Fibroblast of villous mesenchyme (primary cell): ENCODE results near the gene UTP14A. TPM values are rescaled to one million over a fixed set of nuclear protein-coding genes. Genes with fewer than 3 reads are reported as not detected.

Experiments
- DNase-seq: peaks from one replicate; pipeline ENCODE4 v3.0.0-alpha.2; 2010; ENCODE audit warnings: low read depth
- H3K4me3 ChIP-seq: 2 replicates; pipeline ENCODE4 v1.5.1; 2011; ENCODE audit warnings: low read depth, mild to moderate bottlenecking, low read length
- total RNA-seq: library from RNA; depleted of rRNA; stranded (reverse); fragments of >200 nt; gene quantifications from 2 replicates; pipeline ENCODE4 v1.2.3, GENCODE V29; 2012
- TF ChIP-seq, protein P1 (sequence below): IDR thresholded peaks from 2 replicates; pipeline ENCODE4 v1.5.1; 2012; ENCODE audit warnings: low read depth, mild to moderate bottlenecking, low read length; ENCODE audit not compliant: insufficient read depth

UTP14A gene
- total RNA-seq, 1 donor, result 16.4 TPM

DNA sequence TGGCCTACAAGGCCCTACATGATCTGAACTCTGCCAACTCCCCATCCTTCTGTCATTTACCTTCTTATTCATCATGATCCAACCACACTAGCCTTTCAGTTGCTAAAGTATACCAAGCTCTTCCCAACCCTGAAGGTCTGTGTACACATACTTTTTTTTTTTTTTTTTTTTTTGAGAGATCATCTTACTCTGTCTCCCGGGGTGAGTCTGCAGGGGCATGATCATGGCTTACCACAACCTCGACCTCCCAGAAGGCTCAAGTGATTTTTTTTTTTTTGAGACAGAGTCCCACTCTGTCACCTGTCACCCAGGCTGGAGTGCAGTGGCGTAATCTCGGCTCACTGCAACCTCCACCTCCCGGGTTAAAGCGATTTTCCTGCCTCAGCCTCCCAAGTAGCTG is 5.9 kb upstream of the UTP14A start:
- TF ChIP-seq, protein P1, sequence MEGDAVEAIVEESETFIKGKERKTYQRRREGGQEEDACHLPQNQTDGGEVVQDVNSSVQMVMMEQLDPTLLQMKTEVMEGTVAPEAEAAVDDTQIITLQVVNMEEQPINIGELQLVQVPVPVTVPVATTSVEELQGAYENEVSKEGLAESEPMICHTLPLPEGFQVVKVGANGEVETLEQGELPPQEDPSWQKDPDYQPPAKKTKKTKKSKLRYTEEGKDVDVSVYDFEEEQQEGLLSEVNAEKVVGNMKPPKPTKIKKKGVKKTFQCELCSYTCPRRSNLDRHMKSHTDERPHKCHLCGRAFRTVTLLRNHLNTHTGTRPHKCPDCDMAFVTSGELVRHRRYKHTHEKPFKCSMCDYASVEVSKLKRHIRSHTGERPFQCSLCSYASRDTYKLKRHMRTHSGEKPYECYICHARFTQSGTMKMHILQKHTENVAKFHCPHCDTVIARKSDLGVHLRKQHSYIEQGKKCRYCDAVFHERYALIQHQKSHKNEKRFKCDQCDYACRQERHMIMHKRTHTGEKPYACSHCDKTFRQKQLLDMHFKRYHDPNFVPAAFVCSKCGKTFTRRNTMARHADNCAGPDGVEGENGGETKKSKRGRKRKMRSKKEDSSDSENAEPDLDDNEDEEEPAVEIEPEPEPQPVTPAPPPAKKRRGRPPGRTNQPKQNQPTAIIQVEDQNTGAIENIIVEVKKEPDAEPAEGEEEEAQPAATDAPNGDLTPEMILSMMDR, result no peak
- H3K4me3 ChIP-seq, result no peak overlapping the region
- no peak for DNase-seq

DNA sequence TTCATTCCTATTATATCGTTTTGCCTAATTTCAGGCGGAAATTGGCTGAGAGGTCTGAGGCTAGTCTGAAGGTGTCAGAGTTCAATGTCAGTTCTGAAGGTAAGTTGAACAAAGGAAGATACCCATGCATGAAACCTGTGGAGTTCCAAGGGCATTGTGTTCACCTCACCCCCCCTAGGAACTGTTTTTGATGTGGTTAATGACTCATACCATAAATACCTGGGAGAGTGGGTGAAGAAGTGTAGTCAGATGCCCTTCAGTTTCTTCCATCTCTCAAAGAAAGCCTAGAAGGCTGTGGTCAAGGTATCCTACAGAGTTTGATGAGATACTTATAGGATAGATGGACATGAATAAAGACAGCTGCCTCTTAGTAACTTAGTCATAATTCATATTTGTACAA is 2.7 kb downstream of the UTP14A start:
- no peak for DNase-seq

DNA sequence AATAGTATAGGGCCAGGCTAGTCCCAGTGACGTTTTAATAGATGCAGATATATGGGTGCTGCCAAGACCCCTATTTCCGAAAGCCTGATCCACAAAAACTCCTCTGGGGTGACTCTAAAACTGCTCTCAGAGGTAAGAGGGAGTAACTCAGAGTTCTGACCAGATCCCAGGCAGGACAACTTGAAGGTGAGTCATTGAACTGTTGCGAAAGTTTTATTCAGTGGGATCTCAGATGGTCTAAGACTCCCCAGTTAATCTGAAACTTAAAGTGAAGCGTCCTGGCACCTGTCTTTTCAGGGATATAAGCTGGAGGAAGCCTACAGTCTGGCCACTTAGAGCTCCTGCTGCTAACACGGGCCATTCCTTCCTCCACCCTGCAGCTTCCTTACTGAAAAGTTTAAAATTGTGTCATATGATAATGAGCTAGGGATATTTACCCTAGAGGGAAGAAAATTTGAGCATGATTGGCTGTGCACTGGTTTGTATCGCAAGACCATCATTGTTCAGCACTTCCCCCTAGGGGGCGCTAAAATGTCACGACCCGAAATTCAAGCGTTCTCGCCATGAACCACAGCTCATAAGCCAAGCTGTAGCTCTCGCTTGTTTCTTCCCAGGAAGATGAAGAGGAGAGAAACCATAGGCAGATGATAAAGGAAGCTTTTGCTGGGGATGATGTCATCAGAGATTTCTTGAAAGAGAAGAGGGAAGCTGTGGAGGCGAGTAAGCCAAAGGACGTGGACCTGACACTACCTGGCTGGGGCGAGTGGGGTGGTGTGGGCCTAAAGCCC is 19.5 kb downstream of the UTP14A start:
- DNase-seq, result peak; percentile 86
- H3K4me3 ChIP-seq, result no peak overlapping the region
- TF ChIP-seq, protein P1, result peak; percentile 67

More for the DNA sequence above, 2.7 kb downstream of the UTP14A start:
- TF ChIP-seq, protein P1, result no peak
- no peak overlapping the region for H3K4me3 ChIP-seq

DNA sequence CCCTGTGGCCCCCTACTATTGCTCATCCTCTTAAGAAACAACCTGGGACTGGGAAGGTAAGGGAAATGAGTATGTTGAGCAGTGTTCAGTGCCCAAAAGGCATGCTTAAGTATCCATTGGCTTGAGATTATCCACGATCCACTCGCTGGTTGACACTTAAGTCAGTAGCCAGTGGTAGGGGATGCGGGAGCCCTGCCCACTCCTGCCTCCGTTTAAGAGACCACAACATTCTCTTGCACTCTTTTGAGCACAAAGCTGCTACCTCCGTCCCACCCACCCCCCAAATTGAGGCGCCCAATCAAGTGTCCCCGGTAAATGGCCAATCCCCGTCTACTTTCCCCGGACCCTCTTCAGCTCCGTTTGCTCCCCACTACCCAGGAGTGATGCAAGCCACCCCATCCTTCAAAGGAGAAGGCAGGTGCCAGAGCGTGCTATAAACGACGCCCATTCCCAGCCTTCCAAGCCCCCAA is 25.0 kb downstream of the UTP14A start:
- H3K4me3 ChIP-seq, result peak overlapping the region; percentile 75
- peak; percentile 28 for DNase-seq
- TF ChIP-seq, protein P1, result no peak

DNA sequence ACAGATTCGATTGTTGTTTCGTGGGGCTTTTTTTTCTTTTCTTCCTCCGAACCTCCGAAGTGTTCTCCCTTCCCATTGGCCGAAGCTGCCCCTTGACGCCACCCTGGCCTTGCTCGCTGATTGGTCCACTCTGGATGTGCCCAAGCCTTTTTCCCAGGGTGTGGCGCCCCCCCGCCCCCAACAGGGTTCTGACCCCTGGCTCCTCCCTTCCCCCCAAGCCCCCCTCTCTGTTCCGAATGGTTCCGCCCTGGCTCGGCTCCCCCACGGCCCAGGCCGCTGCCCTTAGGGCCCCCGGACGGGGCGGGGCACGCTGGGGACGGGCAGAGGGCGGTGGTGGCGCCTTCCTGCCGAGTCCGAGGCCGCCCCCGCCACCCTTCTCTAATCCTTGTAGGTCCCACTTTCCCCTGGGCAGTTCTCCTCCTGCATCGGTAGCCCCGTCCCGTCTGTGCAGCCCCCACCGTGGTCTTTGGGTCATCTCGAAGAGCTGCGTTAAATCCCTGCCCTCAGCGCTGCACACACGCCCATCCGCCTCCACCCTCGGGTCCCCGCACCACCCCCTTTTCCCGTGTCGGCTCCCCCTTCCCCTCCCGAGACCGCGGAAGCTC is 25.5 kb downstream of the UTP14A start:
- DNase-seq, result peak; percentile 96
- TF ChIP-seq, protein P1, result no peak
- peak overlapping the region; percentile 75 for H3K4me3 ChIP-seq

DNA sequence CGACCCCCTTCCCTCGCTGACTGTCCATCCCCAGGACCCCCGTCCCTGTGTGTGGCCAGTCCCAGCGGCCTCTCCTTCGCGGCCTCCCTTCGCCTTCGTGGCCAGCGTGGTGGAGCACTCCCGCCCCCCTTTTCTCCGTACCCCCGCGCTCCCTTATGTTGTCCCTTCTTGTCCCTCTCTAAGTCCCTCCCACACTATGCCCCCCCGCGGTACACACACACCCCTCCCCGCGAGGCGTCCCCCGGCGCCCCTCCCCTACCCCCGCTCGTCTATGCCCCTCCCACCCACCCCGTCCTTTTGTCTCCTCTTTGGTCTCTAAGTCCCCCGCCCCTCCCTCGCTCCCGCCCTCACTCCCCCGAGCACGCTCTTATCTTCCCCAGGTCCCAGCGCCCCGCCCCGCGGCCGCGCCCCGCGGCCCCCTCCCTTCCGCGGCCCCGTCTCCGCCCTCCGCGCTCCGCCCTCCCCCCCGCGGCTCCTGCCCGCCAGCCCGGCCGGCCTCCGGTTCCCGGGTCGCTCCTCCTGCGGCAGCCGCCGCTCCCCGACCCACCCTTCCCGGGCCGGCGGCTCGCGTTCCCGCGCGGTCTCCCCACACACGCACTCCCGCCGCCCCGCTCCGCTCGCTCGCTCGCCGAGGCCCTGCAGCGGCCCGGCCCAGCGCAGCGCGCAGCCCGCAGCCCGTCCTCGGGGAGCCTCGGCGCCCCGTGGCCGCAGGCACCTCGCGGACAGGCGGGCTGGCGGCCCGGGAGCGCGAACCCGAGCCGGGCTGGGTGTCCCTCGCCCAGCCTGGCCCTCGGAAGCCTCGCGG is 26.3 kb downstream of the UTP14A start:
- DNase-seq, result peak; percentile 93
- peak overlapping the region; percentile 69 for H3K4me3 ChIP-seq
- TF ChIP-seq, protein P1, result no peak
